Fibroblast of lung (primary cell): ENCODE results near the gene EIF3J. TPM values are rescaled to one million over a fixed set of nuclear protein-coding genes. Genes with fewer than 3 reads are reported as not detected.

ENCODE experiments used
- DNase-seq, 2 donors: peaks; one replicate each; pipeline versions ENCODE4 v3.0.0 to v3.0.0-alpha.2; 2010; ENCODE audit warnings: low read depth in 2 of 2
- H2AFZ ChIP-seq: 2 replicates; pipeline ENCODE4 v1.5.1; 2012; ENCODE audit warnings: low read length, control low read depth, inconsistent platforms
- H3K27ac ChIP-seq: 2 replicates; pipeline ENCODE4 v1.5.1; 2011; ENCODE audit warnings: low read length, control low read depth; ENCODE audit not compliant: insufficient read depth
- H3K27me3 ChIP-seq: 2 replicates; pipeline ENCODE4 v1.5.1; 2011; ENCODE audit warnings: mild to moderate bottlenecking, low read length; ENCODE audit not compliant: control insufficient read depth, insufficient read depth
- H3K36me3 ChIP-seq: 2 replicates; pipeline ENCODE4 v1.5.1; 2011; ENCODE audit warnings: low read length; ENCODE audit not compliant: control insufficient read depth, insufficient read depth
- H3K4me1 ChIP-seq: 2 replicates; pipeline ENCODE4 v1.5.1; 2011; ENCODE audit warnings: low read length; ENCODE audit not compliant: control insufficient read depth, insufficient read depth; ENCODE audit errors: extremely low read depth
- H3K4me2 ChIP-seq: 2 replicates; pipeline ENCODE4 v1.5.1; 2011; ENCODE audit warnings: low read length, control low read depth; ENCODE audit not compliant: insufficient read depth; ENCODE audit errors: extremely low read depth
- H3K4me3 ChIP-seq, 4 experiments: fragments of 200-600 bp in 1 of 4; sonication (generic) in 1 of 4; replicated peaks in 1 of 4; 2 replicates each; pipeline ENCODE4 v1.5.1; 2011 to 2016; ENCODE audit warnings: low read length in 4 of 4, low read depth in 3 of 4, mild to moderate bottlenecking in 3 of 4, control low read depth in 2 of 4, inconsistent platforms in 1 of 4, mixed read lengths in 1 of 4; ENCODE audit not compliant: insufficient read depth in 1 of 4; ENCODE audit errors: control extremely low read depth in 1 of 4
- H3K79me2 ChIP-seq: 2 replicates; pipeline ENCODE4 v1.5.1; 2012; ENCODE audit warnings: mild to moderate bottlenecking, low read length, inconsistent platforms; ENCODE audit not compliant: control insufficient read depth, insufficient read depth
- H3K9ac ChIP-seq: 2 replicates; pipeline ENCODE4 v1.5.1; 2011; ENCODE audit warnings: mild to moderate bottlenecking, low read length, control low read depth; ENCODE audit not compliant: insufficient read depth
- H3K9me3 ChIP-seq: 2 replicates; pipeline ENCODE4 v1.5.1; 2012; ENCODE audit warnings: low read depth, low read length; ENCODE audit not compliant: control insufficient read depth, insufficient read depth
- H4K20me1 ChIP-seq: 2 replicates; pipeline ENCODE4 v1.5.1; 2011; ENCODE audit warnings: low read length; ENCODE audit not compliant: control insufficient read depth, insufficient read depth; ENCODE audit errors: extremely low read depth
- CTCF ChIP-seq, 2 donors: IDR thresholded peaks in 1 of 2; conservative IDR thresholded peaks in 1 of 2; 1 replicate in 1 of 2; 2 replicates in 1 of 2; pipeline ENCODE4 v1.5.1; 2011 to 2012; ENCODE audit warnings: low read length in 2 of 2, control low read depth in 1 of 2, inconsistent platforms in 1 of 2, low read depth in 1 of 2, mild to moderate bottlenecking in 1 of 2
- EZH2 ChIP-seq: IDR thresholded peaks from 2 replicates; pipeline ENCODE4 v1.5.1; 2012; ENCODE audit warnings: low read length, control low read depth, mild to moderate bottlenecking; ENCODE audit errors: missing control alignments
- polyA plus RNA-seq, 2 donors: library from polyadenylated mRNA; depleted of rRNA in 1 of 2; stranded (reverse) in 1 of 2; unstranded in 1 of 2; fragments of >200 nt; gene quantifications; 2 replicates each; pipeline ENCODE4 v1.2.1, GENCODE V29; 2011 to 2012; ENCODE audit warnings: missing spikeins in 1 of 2
- total RNA-seq: library from RNA; depleted of rRNA; stranded (reverse); fragments of >200 nt; gene quantifications from 2 replicates; pipeline ENCODE4 v1.2.1, GENCODE V29; 2014

EIF3J gene
- total and polyA plus RNA-seq, 2 donors (not counting 1 experiment from before 2014, with no cell fraction given), result 34.8 to 72.9 TPM

GRCh38 chr15:44565387-44566154, 28.6 kb downstream of the EIF3J start:
- Histone ChIP-seq H3K4me2 (no peak overlapping the region), H4K20me1 (no peaks in the 10 kb centered on the region), H2AFZ (no peak overlapping the region), H3K27ac (no peak overlapping the region), H3K36me3 (peaks cover 21% of the 10 kb centered on the region), H3K9me3 (no peaks in the 10 kb centered on the region), H3K79me2 (no peaks in the 10 kb centered on the region), H3K27me3 (no peaks in the 10 kb centered on the region), H3K9ac (no peak overlapping the region), H3K4me3 (no peak overlapping the region), H3K4me1 (no peaks in the 10 kb centered on the region)
- DNase-seq, result no peak
- TF ChIP-seq EZH2 (no peak), CTCF (conservative IDR thresholded peaks at IDR 0.05 in 1 of 2, IDR thresholded peaks at IDR 0.05 in 1 of 2; ENCODE audit: low read depth in 1 of 2, low read length in 2 of 2) (no peak)

GRCh38 chr15:44566155-44566540, 29.2 kb downstream of the EIF3J start:
- TF ChIP-seq EZH2 (no peak), CTCF (conservative IDR thresholded peaks at IDR 0.05 in 1 of 2, IDR thresholded peaks at IDR 0.05 in 1 of 2; ENCODE audit: low read depth in 1 of 2, low read length in 2 of 2) (no peak)
- Histone ChIP-seq H4K20me1 (no peaks in the 10 kb centered on the region), H2AFZ (no peak overlapping the region), H3K4me3 (no peak overlapping the region), H3K9ac (no peak overlapping the region), H3K4me2 (no peak overlapping the region), H3K9me3 (no peaks in the 10 kb centered on the region), H3K36me3 (peaks cover 21% of the 10 kb centered on the region), H3K4me1 (no peaks in the 10 kb centered on the region), H3K79me2 (no peaks in the 10 kb centered on the region), H3K27me3 (no peaks in the 10 kb centered on the region), H3K27ac (no peak overlapping the region)
- DNase-seq, result no peak

DNA sequence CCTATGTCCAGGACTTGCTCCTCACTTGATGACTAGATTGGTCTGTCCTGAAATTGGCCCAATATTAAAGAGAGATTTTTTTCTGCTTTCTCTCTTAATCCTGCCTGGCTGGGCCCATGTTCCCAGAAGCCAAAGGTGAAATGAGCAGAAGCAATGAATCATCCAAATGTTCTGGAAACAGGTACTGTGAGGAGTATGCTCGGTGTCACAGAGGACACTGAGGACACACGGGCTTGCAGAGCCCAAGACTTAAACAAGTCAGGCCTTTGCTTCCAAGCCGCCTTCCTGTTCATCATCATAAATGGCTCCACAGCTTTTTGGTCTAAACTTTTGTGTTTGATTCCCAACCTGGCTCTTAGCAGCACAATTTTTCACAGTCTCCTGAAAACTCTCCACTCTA, 31.4 kb downstream of the EIF3J start:
- no peak for TF ChIP-seq CTCF (conservative IDR thresholded peaks at IDR 0.05 in 1 of 2, IDR thresholded peaks at IDR 0.05 in 1 of 2; ENCODE audit: low read depth in 1 of 2, low read length in 2 of 2)
- TF ChIP-seq EZH2, result no peak
- no peak overlapping the region for H3K27ac ChIP-seq
- no peak for DNase-seq
- no peaks in the 10 kb centered on the region for H3K4me1 ChIP-seq
- no peaks in the 10 kb centered on the region for H4K20me1 ChIP-seq
- no peaks in the 10 kb centered on the region for H3K79me2 ChIP-seq
- no peaks in the 10 kb centered on the region for H3K9me3 ChIP-seq
- no peak overlapping the region for H3K9ac ChIP-seq
- no peaks in the 10 kb centered on the region for H3K27me3 ChIP-seq
- no peak overlapping the region for H3K4me2 ChIP-seq
- peaks cover 21% of the 10 kb centered on the region for H3K36me3 ChIP-seq
- no peak overlapping the region for H2AFZ ChIP-seq
- no peak overlapping the region for H3K4me3 ChIP-seq
